ENCODE measurements around the gene ATP5ME.

Gene ATP5ME

DNA sequence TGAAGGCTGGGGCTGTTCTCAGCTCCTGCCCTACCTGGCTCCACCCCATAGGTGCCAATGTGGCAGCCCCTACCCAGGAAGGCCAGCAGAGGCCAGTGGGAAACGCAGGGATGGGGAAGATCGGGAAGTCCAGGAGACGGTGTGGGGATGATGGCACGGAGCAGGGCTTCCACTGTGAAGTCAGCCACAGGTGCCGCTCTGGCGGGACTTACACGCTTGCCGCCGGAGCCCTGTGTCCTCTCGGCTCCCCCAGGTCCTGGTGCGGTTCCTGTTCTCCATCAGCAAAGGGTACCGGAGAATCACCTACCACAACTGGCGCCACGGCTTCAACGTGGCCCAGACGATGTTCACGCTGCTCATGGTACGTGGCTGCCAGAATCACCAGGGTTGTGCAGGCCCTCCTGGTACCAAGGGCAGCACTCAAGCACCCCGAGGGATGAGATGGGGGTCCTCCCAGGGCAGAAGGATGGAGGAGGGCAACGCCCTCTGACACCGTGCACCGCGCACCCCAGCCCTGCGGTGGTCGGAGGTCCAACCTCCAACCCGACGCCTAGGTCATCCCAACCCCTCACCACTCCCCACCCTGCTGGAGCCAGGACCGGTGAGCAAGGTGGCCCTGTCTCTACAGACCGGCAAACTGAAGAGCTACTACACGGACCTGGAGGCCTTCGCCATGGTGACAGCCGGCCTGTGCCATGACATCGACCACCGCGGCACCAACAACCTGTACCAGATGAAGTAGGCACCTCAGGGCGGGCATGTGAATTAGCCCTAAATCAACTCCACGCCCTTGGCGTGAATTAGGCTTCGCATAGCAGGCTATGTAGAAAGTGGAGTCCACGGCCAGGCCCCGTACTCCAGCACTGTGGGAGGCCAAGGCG lies 12.0 kb downstream of the ATP5ME start:
- no peak overlapping the region for H3K9ac ChIP-seq (ENCODE audit: low read length)
- no peak overlapping the region for H3K4me3 ChIP-seq (ENCODE audit: low read depth in 1 of 2, low read length in 2 of 2)
- no peaks in the 10 kb centered on the region for H3K9me3 ChIP-seq (ENCODE audit: low read length)
- no peaks in the 10 kb centered on the region for H3K4me1 ChIP-seq (ENCODE audit: insufficient read depth, low read length)
- no peaks in the 10 kb centered on the region for H3K36me3 ChIP-seq (ENCODE audit: insufficient read depth, low read length)
- H3K27ac ChIP-seq (ENCODE audit: low read depth, low read length) = no peak overlapping the region
- H3K27me3 ChIP-seq (ENCODE audit: control insufficient read depth in 1 of 2, insufficient read depth in 2 of 2, low read length in 2 of 2) = no peaks in the 10 kb centered on the region

DNA sequence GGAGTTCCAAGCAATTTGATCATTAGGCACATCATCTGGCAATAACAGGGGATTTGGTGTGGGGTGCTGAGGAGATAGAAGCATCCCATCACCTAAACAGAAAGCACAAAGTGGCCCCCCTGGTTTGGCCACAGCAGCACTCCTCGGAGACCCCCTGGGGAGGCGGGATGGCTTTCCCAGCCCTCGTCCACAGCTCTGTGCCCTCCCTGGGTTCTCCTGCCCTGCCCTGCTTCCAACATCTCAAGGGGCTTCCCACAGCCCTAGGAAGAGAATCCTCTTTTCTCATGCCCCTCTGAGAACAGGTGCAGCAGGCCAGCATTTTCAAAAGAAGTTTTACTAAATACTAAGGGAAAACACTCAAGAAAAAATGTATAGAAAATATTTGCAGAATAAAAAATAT lies 12.8 kb downstream of the ATP5ME start:
- no peak overlapping the region for H3K9ac ChIP-seq (ENCODE audit: low read length)
- H3K4me3 ChIP-seq (ENCODE audit: low read depth in 1 of 2, low read length in 2 of 2) = no peak overlapping the region
- H3K27ac ChIP-seq (ENCODE audit: low read depth, low read length) = no peak overlapping the region
- H3K4me1 ChIP-seq (ENCODE audit: insufficient read depth, low read length) = no peaks in the 10 kb centered on the region
- H3K27me3 ChIP-seq (ENCODE audit: control insufficient read depth in 1 of 2, insufficient read depth in 2 of 2, low read length in 2 of 2) = no peaks in the 10 kb centered on the region
- H3K36me3 ChIP-seq (ENCODE audit: insufficient read depth, low read length) = no peaks in the 10 kb centered on the region
- H3K9me3 ChIP-seq (ENCODE audit: low read length) = no peaks in the 10 kb centered on the region

DNA sequence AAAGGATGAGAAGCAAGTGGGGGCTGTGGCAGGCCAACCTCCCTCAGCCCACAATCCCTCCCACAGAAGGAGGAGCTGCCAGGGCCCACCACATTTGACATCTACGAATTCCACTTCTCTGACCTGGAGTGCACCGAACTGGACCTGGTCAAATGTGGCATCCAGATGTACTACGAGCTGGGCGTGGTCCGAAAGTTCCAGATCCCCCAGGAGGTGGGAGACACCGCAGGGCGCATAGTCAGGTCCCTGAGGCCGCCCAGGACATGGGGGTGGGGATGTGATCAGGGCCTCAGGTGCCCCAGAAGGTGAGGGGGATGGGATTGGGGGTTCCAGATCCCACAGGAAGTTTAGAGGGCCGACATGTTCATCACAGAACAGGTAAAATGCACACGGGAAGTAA lies 13.7 kb downstream of the ATP5ME start:
- peaks cover 0 to 4% of the 10 kb centered on the region in 2 donors for H3K27me3 ChIP-seq (ENCODE audit: control insufficient read depth in 1 of 2, insufficient read depth in 2 of 2, low read length in 2 of 2)

DNA sequence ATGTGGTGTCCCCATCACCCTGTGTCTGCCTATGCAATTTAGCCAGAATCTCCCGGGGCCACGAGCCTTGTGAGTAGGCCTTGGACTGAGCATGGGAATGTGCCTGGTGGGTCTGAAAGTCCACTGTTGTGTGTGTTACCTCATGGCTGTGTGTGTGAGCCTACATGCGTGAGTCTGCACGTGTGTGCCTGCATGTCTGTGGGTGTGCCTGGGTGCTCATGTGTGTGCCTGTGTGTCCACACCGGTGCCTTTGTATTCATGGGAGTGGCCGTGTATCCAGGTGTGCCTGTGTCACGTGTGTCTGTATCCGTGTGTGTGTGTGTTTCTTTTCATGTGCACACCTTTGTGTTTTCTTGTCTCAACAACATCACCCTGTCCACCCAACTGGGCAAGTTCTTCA lies 14.2 kb downstream of the ATP5ME start:
- H3K9me3 ChIP-seq (ENCODE audit: low read length) = no peaks in the 10 kb centered on the region

More for the DNA sequence above, 13.7 kb downstream of the ATP5ME start:
- Histone ChIP-seq H3K27ac (ENCODE audit: low read depth, low read length) (no peak overlapping the region), H3K9me3 (ENCODE audit: low read length) (no peaks in the 10 kb centered on the region), H3K9ac (ENCODE audit: low read length) (no peak overlapping the region), H3K36me3 (ENCODE audit: insufficient read depth, low read length) (no peaks in the 10 kb centered on the region), H3K4me1 (ENCODE audit: insufficient read depth, low read length) (no peaks in the 10 kb centered on the region), H3K4me3 (ENCODE audit: low read depth in 1 of 2, low read length in 2 of 2) (no peak overlapping the region)

DNA sequence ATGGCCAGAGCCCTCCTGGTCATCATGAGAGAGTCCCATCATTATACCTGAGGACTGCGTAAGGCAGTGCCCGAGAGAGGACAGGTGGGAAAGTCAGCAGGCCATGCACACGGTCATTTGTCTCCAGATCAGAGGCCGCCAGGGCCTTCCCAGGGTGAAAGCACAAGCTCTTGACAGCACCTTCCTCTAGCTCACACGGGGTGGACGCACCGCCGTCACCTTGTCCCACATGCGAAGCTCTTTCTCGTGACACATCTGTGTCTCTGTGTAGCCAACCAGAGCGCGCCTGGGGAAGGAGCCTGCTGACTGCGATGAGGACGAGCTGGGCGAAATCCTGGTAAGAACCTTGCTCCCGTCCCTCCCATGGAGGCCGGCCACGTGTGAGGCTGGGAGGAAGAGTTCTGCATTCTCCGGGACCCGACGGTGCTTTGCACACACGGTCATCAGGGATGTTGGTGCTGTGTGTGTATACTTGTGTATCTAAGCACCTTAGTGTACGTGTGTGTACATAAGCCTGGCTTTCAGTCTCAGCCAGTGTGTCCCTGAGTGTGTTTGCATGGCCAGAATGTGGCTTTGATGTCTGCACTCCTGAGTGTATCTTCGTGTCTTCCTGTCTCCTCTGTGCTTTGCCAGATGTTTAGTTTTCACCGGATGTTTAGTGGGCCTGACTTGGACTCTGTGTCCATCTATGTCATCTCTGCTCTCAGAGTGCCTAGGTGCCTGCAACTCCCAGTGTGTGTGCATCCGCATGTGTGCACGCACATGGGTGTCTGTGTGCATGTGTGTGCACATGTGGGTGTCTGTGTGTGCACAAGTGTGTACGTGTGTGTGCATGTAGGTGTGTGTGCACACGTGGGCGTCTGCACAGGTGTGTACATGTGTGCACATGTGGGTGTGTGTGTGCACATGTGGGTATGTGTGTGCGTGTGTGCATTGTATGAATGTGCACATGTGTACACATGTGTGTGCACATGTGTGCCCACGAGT lies 15.1 kb downstream of the ATP5ME start:
- H3K4me3 ChIP-seq (ENCODE audit: low read depth in 1 of 2, low read length in 2 of 2) = no peak overlapping the region
- H3K27me3 ChIP-seq (ENCODE audit: control insufficient read depth in 1 of 2, insufficient read depth in 2 of 2, low read length in 2 of 2) = peaks cover 0 to 12% of the 10 kb centered on the region in 2 donors
- H3K9me3 ChIP-seq (ENCODE audit: low read length) = no peaks in the 10 kb centered on the region
- H3K9ac ChIP-seq (ENCODE audit: low read length) = no peak overlapping the region
- H3K36me3 ChIP-seq (ENCODE audit: insufficient read depth, low read length) = no peaks in the 10 kb centered on the region
- H3K27ac ChIP-seq (ENCODE audit: low read depth, low read length) = no peak overlapping the region
- H3K4me1 ChIP-seq (ENCODE audit: insufficient read depth, low read length) = no peaks in the 10 kb centered on the region

More for the DNA sequence above, 14.2 kb downstream of the ATP5ME start:
- Histone ChIP-seq H3K4me3 (ENCODE audit: low read depth in 1 of 2, low read length in 2 of 2) (no peak overlapping the region), H3K27ac (ENCODE audit: low read depth, low read length) (no peak overlapping the region), H3K9ac (ENCODE audit: low read length) (no peak overlapping the region), H3K27me3 (ENCODE audit: control insufficient read depth in 1 of 2, insufficient read depth in 2 of 2, low read length in 2 of 2) (peaks cover 0 to 10% of the 10 kb centered on the region in 2 donors), H3K36me3 (ENCODE audit: insufficient read depth, low read length) (no peaks in the 10 kb centered on the region), H3K4me1 (ENCODE audit: insufficient read depth, low read length) (no peaks in the 10 kb centered on the region)

DNA sequence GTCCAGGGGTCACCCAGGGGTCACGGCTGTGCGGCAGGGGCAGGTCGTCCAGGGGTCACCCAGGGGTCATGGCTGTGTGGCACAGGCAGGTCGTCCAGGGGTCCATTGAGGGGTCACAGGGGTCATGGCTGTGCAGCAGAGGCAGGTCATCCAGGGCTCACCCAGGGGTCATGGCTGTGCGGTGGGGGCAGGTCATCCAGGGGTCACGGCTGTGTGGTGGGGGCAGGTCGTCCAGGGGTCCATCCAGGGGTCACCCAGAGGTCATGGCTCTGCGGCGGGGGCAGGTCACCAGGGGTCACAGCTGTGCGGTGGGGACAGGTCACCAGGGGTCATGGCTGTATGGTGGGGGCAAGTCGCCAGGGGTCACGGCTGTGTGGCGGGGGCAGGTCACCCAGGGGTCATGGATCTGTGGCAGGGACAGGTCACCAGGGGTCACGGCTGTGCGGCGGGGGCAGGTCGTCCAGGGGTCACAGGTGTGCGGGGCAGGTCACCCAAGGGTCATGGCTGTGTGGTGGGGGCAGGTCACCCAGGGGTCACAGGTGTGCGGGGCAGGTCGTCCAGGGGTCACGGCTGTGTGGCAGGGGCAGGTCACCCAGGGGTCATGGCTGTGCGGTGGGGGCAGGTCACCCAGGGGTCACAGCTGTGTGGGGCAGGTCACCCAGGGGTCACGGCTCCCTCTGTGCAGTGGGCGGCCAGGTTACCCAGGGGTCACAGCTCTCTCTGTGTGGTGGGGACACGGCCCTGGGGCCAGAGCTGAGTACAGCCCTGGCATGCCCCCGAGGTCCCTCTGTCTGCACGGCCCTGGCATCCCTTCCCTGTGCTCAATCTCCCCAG lies 16.0 kb downstream of the ATP5ME start:
- Histone ChIP-seq H3K36me3 (ENCODE audit: insufficient read depth, low read length) (no peaks in the 10 kb centered on the region), H3K4me1 (ENCODE audit: insufficient read depth, low read length) (no peaks in the 10 kb centered on the region), H3K27me3 (ENCODE audit: control insufficient read depth in 1 of 2, insufficient read depth in 2 of 2, low read length in 2 of 2) (peaks cover 0 to 12% of the 10 kb centered on the region in 2 donors), H3K4me3 (ENCODE audit: low read depth in 1 of 2, low read length in 2 of 2) (no peak overlapping the region), H3K9me3 (ENCODE audit: low read length) (no peaks in the 10 kb centered on the region), H3K9ac (ENCODE audit: low read length) (no peak overlapping the region), H3K27ac (ENCODE audit: low read depth, low read length) (no peak overlapping the region)

DNA sequence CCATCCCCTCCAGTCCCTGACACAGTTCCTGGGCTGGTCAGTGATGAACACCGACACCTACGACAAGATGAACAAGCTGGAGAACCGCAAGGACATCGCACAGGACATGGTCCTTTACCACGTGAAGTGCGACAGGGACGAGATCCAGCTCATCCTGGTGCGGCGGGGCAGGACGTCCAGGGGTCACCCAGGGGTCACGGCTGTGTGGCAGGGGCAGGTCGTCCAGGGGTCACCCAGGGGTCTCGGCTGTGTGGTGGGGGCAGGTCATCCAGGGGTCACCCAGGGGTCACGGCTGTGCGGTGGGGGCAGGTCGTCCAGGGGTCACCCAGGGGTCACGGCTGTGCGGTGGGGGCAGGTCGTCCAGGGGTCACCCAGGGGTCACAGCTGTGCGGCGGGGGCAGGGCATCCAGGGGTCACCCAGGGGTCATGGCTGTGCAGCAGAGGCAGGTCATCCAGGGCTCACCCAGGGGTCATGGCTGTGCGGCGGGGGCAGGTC lies 16.7 kb downstream of the ATP5ME start:
- H3K9ac ChIP-seq (ENCODE audit: low read length) = no peak overlapping the region
- H3K27ac ChIP-seq (ENCODE audit: low read depth, low read length) = no peak overlapping the region

DNA sequence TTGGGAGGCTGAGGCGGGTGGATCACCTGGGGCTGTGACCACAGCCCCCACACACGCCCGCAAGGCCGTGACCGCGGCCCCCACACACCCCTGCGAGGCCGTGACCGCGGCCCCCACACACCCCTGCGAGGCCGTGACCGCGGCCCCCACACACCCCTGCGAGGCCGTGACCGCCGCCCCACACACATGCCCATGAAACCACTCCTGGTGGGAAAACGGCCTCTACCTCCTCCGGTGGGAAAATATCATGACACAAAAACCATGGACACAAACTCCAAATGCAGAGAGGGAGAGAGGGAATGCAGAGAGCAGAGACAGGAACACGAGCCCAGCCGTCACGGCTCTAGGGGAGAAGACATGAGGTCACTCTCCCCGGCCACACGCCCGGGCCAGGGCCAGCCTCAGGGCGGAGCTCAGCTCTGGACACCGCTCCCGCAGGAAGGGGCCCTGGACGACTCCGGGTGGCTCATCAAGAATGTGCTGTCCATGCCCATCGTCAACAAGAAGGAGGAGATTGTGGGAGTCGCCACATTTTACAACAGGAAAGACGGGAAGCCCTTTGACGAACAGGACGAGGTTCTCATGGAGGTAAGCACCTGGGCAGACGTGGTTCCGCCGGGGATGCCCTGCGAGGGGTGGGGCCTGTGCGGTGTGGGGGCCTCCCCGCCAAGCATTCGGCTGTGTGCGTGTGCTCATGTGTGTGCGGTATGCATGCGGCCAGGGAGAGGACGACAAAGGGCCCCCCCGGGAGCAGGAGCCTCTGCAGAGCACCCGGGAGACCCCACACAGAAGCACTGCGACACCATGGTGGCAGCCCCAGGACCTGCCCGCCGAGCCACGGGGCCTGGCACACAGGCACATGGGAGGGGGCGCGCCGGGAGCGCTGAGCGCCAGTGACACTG lies 17.4 kb downstream of the ATP5ME start:
- no peak overlapping the region for H3K27ac ChIP-seq (ENCODE audit: low read depth, low read length)
- no peaks in the 10 kb centered on the region for H3K36me3 ChIP-seq (ENCODE audit: insufficient read depth, low read length)
- no peaks in the 10 kb centered on the region for H3K4me1 ChIP-seq (ENCODE audit: insufficient read depth, low read length)
- peaks cover 0 to 15% of the 10 kb centered on the region in 2 donors for H3K27me3 ChIP-seq (ENCODE audit: control insufficient read depth in 1 of 2, insufficient read depth in 2 of 2, low read length in 2 of 2)
- H3K9ac ChIP-seq (ENCODE audit: low read length) = no peak overlapping the region
- no peak overlapping the region for H3K4me3 ChIP-seq (ENCODE audit: low read depth in 1 of 2, low read length in 2 of 2)
- no peaks in the 10 kb centered on the region for H3K9me3 ChIP-seq (ENCODE audit: low read length)

More for the DNA sequence above, 16.7 kb downstream of the ATP5ME start:
- Histone ChIP-seq H3K4me3 (ENCODE audit: low read depth in 1 of 2, low read length in 2 of 2) (no peak overlapping the region), H3K9me3 (ENCODE audit: low read length) (no peaks in the 10 kb centered on the region), H3K27me3 (ENCODE audit: control insufficient read depth in 1 of 2, insufficient read depth in 2 of 2, low read length in 2 of 2) (peaks cover 0 to 12% of the 10 kb centered on the region in 2 donors), H3K4me1 (ENCODE audit: insufficient read depth, low read length) (no peaks in the 10 kb centered on the region), H3K36me3 (ENCODE audit: insufficient read depth, low read length) (no peaks in the 10 kb centered on the region)

DNA sequence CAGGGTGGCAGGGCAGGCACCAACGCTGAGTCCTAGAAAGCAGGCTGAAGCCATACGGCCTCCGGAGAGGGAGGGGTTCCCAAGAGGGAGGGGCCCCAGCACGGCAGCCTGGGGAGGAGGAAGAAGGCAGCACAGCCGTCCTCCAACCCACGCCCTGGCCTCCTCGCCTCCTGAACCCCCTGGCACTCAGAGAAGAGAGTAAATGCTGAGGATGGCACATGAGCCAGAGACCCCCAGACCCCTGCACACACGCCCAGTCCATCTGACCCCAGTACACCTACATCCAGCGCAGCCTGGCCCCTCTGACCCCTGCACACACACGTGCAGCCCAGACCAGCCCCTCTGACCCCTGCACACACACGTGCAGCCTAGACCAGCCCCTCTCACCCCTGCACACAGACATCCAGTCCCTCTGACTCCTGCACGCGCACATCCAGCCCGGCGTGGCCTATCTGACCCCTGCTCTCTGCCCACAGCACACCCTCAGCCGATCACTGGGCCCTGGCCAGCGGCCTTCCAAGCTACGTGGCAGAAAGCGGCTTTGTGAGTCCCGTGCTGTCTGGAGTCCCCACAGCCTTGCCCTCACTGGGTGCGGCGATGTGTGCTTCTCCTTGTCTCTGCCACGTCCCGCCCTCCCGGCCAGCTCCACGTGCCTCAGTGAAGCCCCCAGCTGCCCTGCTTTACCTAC lies 18.5 kb downstream of the ATP5ME start:
- Histone ChIP-seq H3K27ac (ENCODE audit: low read depth, low read length) (no peak overlapping the region), H3K9ac (ENCODE audit: low read length) (no peak overlapping the region), H3K9me3 (ENCODE audit: low read length) (no peaks in the 10 kb centered on the region), H3K27me3 (ENCODE audit: control insufficient read depth in 1 of 2, insufficient read depth in 2 of 2, low read length in 2 of 2) (peaks cover 0 to 25% of the 10 kb centered on the region in 2 donors), H3K4me1 (ENCODE audit: insufficient read depth, low read length) (no peaks in the 10 kb centered on the region), H3K36me3 (ENCODE audit: insufficient read depth, low read length) (no peaks in the 10 kb centered on the region), H3K4me3 (ENCODE audit: low read depth in 1 of 2, low read length in 2 of 2) (no peak overlapping the region)

All from muscle layer of colon (tissue), 2 donors.